HG02970 (cell line): Measurements from ENCODE around the gene QSOX2.
A peak's percentile ranks its signal among the peaks of the same experiment; 100 is the strongest.

ENCODE experiments used
- ATAC-seq: cut with Tn5 transposase; IDR thresholded peaks from one replicate; pipeline ENCODE4 v1.9.1; 2021; ENCODE audit warnings: mild to moderate bottlenecking, moderate library complexity, moderate number of reproducible peaks; ENCODE audit not compliant: unreplicated experiment, low FRiP score

Gene QSOX2

GRCh38 chr9:136245219-136246150 is at the start of gene QSOX2:
TSS of gene QSOX2 (minus strand) at chr9:136245812. CDS start at chr9:136245803, 9 bp downstream.
- ATAC-seq = peak; percentile 70

GRCh38 chr9:136295055-136295454 is 49.4 kb upstream of the QSOX2 start:
- no peak for ATAC-seq

- no peak for ATAC-seq
These were observed 48.8 kb upstream of the QSOX2 start for GRCh38 chr9:136294437-136294836.

- no peak for ATAC-seq
These were observed 48.0 kb upstream of the QSOX2 start for GRCh38 chr9:136293476-136294077.

- no peak for ATAC-seq
These were observed 47.2 kb upstream of the QSOX2 start for GRCh38 chr9:136292591-136293448.

GRCh38 chr9:136292026-136292538 is 46.5 kb upstream of the QSOX2 start:
- ATAC-seq = no peak

- ATAC-seq = no peak
These were observed 45.9 kb upstream of the QSOX2 start for GRCh38 chr9:136291306-136292025.

GRCh38 chr9:136290508-136291000 is 44.9 kb upstream of the QSOX2 start:
- ATAC-seq = no peak

GRCh38 chr9:136289651-136290507 is 44.3 kb upstream of the QSOX2 start:
- no peak for ATAC-seq

- ATAC-seq = no peak
These were observed 42.5 kb upstream of the QSOX2 start for GRCh38 chr9:136287960-136288753.

GRCh38 chr9:136286987-136287379 is 41.4 kb upstream of the QSOX2 start:
- no peak for ATAC-seq

- ATAC-seq = no peak
These were observed 40.9 kb upstream of the QSOX2 start for GRCh38 chr9:136286359-136286986.

GRCh38 chr9:136285501-136286358 is 40.1 kb upstream of the QSOX2 start:
- no peak for ATAC-seq

GRCh38 chr9:136284951-136285350 is 39.3 kb upstream of the QSOX2 start:
- ATAC-seq = no peak

GRCh38 chr9:136284311-136284710 is 38.7 kb upstream of the QSOX2 start:
- no peak for ATAC-seq

GRCh38 chr9:136283291-136284235 is 38.0 kb upstream of the QSOX2 start:
- no peak for ATAC-seq
